ENCODE data around the gene RPL35A. TPM values are rescaled to one million over a fixed set of nuclear protein-coding genes. Genes with fewer than 3 reads are reported as not detected.
"Not testable (repeated sequence)": the region's sequence is repeated elsewhere in the genome, so short reads cannot be mapped to it uniquely, and the experiment has no call there.

The RPL35A gene
- 2,427 and 2,822 TPM in 2 replicates for total RNA-seq (2014; rRNA removed; shearing (Covaris generic); ENCODE audit: low replicate concordance)

DNA sequence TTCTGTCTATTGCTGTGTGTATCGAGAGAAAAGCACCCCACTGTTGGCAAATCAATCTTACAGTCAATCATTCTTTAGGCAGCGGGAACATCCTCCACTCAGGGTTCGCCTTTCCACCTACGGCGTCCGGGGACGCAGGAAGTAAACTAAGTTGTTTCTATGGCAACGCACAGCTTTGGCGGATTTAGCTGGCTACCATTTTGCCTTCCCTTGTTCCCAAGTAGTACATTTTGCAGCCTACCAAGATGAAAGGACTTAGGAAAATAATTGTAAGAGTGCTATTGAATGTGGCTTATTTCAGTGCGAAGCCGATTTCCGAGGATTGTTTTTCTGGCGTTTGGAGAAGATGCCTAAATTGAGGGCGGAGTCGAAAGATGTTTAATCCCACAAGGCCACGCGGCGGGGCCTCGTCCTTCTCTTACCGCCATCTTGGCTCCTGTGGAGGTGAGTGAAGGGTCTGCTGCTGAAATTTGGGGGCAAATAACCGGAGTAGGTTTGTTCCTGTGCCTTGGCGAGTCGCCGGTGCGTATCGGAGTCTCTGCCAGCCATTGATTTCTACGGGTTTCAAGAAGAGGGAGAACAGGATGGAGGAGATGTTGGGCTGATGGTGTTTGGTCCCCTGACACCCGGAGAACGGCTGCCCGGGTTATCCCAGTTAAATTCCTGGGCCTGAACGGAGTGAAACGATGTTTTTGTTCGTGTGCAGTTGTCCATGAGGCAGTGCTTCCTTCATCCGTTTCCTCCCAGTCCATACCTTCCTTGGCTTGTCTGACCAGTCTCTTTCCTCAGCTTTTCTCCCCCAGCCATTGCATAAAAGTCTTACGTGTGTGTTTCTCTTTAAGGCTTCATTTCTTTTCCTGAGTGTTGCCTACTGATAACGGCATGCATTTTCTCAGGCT, at the start of gene RPL35A:
RPL35A (plus strand) TSS at position 413 of the 899 bp plus-strand sequence. CDS start 778 bp downstream, outside the sequence.
- H3K27me3 ChIP-seq: no peaks in the 10 kb centered on the region
- peak within 1 kb of the TSS; percentile 100 for H3K4me3 ChIP-seq
- peaks cover 49% of the 10 kb centered on the region for H3K36me3 ChIP-seq
- H3K9me3 ChIP-seq: peaks cover 2% of the 10 kb centered on the region; the same call in 1 of the 2 replicates
- peak; percentile 90 for DNase-seq

DNA sequence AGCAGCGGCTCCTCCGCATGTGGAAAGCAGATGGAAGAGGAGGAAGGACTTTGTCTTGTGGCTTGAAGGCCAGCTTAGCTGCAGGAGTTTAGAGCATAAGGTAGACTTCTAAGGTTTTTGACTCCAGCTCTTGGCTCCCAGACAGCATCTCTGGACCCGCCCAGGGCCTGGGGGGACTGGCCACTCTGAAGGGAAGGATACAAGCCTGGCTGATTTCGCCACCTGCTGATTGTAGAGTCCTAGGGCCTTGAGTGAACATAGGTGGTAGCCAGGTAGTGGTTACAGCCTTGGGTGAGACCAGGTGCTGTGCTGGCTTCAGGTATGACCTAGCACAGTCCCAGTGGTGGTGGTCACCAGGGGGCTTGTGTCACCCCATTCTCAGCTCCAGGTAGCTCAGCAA, 48.4 kb upstream of the RPL35A start:
- 0 out of 2 replicates have a peak, but pooled peaks cover 2% of the 10 kb centered on the region for H3K27me3 ChIP-seq
- H3K4me3 ChIP-seq: no peak overlapping the region
- H3K36me3 ChIP-seq: no peaks in the 10 kb centered on the region
- peaks cover 6% of the 10 kb centered on the region for H3K9me3 ChIP-seq
- no peak for DNase-seq

DNA sequence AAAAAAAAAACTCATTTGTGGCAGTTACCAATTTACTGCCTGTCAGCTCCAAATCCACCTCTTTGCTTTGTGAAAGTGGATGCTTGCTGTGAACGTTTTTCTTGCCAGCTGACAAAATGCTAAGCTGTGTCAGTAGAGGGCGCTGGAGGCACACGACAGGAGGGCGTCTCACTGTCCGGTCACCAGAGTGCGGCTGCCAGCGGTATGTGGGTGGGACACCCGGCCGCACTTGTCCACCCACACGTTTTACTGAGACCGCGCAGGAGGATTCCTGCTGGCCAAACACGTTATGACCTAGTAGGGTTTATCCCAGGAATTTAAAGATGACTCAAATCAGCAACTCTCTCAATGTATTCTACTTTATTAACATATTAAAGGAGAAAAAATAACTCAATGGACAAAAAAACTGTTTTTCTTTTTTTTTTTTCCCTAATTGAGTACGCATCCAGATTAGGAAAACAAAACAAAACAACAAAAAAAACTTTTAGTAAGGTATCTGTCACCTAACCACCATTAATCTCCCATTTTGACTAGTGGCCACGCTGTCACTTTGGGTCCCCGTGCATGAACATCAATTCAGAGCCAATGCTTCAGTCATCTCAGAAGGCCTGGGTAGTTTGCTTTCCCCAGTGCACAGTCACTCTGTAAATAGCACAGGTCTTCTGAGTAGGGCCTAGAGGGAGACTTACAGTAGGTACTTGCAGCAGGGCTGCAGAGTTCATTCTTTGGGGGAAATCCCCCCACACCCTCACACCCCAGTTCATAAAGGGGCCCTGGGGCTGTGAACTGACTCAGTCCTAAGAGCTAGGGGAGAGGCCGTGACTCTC, 43.8 kb upstream of the RPL35A start:
- Histone ChIP-seq H3K9me3 (peaks cover 6% of the 10 kb centered on the region), H3K36me3 (no peaks in the 10 kb centered on the region), H3K27me3 (no peaks in the 10 kb centered on the region), H3K4me3 (no peak overlapping the region)
- peak; percentile 99 for DNase-seq

DNA sequence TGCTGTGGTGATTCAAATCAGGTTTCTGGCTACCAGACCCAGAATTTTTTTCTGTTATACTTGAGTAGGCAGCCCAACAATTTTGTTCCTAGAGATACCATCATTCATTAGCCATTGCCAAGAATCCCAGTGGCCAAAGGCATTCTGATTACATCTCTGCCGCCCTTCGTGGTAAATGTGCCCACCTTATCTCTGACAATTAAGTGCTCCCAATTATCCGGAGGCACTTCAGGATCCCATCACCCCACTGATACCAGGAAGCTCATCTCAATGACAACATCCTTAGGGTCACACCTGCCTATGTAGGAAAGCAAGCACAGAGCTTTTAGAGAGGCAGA, 43.2 kb upstream of the RPL35A start:
- Histone ChIP-seq H3K27me3 (no peaks in the 10 kb centered on the region), H3K36me3 (no peaks in the 10 kb centered on the region), H3K9me3 (peaks cover 6% of the 10 kb centered on the region), H3K4me3 (no peak overlapping the region)
- no peak for DNase-seq

DNA sequence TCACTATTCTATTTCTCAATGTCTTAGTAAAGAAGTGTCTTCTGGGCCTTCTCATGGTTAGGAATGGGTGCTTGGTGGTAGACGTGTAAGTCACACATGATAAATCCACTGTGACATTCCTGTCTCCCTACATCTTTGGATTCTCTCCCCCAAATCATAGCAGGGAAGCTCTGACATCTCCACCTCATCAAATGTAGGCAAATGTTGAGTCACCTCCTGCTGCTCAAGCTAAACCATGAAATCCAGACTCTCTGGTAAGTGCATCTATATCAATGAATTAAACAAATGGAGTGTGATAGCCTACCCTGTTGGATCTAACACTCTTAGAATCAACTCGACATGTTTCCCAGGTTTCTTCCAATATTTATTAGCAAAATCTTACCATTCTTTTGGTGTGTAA, 42.8 kb upstream of the RPL35A start:
- peaks cover 6% of the 10 kb centered on the region for H3K9me3 ChIP-seq
- no peak overlapping the region for H3K4me3 ChIP-seq
- no peaks in the 10 kb centered on the region for H3K36me3 ChIP-seq
- no peak for DNase-seq
- H3K27me3 ChIP-seq: no peaks in the 10 kb centered on the region

DNA sequence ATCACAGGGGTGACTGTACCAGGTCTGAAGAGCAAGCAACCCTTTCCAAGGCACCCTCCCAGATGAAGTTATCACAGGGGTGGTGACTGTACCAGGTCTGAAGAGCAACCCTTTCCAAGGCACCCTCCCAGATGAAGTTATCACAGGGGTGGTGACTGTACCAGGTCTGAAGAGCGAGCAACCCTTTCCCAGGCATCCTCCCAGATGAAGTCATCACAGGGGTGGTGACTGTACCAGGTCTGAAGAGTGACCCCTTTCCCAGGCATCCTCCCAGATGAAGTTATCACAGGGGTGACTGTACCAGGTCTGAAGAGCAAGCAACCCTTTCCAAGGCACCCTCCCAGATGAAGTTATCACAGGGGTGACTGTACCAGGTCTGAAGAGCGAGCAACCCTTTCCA, 41.4 kb upstream of the RPL35A start:
- H3K27me3 ChIP-seq, H3K36me3 ChIP-seq, H3K9me3 ChIP-seq, DNase-seq, H3K4me3 ChIP-seq: not testable (repeated sequence)

DNA sequence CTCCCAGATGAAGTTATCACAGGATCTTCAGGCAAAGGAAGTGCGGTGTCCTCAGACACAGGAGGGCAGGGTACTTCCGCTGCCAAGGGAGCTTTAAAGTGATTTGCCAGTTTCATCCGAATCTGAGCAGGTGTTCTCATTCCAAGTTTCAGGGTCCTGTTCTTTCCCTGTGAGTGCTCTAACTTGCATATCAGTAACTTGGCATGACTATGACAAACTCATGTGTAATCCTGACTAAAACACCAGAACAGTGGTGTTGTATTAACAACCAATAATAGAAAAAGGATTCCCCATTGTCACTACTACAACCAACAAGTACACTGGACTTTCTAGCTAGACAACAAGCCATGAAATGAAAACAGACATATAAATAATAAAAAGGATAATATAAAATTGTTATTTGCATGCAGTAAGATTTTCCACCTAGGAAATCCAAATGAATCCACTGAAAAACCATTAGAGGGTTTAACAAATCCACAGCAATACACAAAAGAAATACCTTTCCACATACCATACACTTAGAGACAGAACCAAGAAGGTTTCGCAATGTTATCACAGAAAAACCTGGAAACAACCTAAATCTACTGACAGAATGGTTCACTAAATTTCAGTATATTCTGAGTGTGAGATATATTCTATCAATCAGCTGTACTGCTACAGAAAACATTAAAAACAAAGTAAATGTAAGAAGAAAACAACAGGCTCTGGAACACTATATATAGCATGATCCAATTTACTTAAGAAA, 40.9 kb upstream of the RPL35A start:
- Histone ChIP-seq H3K4me3 (no peak overlapping the region), H3K36me3 (no peaks in the 10 kb centered on the region), H3K9me3 (no peaks in the 10 kb centered on the region), H3K27me3 (no peaks in the 10 kb centered on the region)
- no peak for DNase-seq

DNA sequence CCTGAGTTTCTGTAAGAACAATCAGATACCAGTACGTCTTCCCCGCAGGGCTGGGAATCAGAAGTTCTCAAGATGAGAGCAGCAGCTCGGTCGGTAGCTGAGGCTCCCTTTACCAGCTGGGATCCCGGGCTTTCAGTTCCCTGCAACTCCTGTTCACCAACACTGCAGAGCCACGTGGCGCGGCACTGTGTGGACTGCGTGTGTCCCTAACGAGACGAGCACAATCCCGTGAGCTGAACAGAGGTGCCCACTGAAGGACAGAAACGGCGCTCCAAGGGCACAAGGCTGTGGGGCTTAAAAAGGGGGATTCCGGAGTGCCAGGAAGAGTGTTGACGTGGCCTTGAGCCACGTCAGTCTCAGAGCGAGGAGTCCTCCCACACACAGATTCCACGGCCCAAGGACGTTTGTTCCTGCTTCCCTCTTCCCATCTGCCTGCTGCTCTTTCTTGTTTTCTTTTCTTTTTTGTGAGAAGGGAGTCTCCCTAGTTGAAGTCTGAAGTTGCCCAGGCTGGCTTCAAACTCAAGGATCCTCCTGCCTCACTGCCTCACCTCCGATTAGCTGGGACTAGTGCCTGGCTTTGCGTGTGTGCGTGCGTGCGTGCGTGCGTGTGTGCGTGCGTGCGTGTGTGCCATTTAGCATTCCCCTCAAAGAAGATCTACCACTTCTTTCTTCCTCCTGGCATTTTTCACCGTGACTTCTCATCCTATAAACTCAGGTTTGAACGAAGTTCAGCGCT, 37.1 kb upstream of the RPL35A start:
- DNase-seq: no peak
- Histone ChIP-seq H3K9me3 (no peaks in the 10 kb centered on the region), H3K4me3 (no peak overlapping the region), H3K36me3 (no peaks in the 10 kb centered on the region), H3K27me3 (no peaks in the 10 kb centered on the region)

DNA sequence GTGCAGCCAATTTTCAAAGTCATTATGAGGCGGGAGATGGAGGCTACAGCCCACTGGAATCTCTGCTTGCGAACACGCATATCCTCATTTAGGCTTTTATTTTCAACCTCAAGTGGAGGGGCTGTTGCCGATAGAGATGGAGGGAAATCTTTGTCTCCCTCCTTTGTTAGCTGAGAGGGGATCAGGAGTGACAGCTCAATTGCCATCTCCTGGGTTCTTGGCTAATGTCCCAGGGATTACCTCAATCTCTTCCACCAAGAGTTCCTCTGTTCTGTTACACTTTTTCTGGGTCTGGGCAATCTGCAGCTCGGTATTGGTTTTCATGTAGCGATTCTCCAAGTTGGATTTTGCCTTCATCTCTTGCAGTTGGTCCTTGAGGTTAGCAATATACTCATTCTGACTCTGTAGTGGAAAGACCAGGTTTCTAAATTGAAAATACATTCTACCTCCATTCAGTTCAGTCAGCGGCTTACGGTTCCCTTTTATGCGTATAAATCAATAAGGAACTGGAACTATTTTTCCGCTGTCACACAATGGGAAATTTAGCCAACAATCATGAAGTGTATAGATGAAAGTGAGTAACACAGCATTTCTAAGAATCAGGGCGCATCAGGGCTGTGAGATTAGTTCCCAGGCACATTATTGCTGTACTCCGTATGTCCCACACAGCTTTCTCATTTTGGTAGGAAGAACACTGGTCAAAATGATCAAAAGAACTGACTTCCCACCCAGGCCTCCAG, 36.2 kb upstream of the RPL35A start:
- Histone ChIP-seq H3K4me3 (no peak overlapping the region), H3K9me3 (no peaks in the 10 kb centered on the region), H3K27me3 (no peaks in the 10 kb centered on the region), H3K36me3 (no peaks in the 10 kb centered on the region)
- no peak for DNase-seq

DNA sequence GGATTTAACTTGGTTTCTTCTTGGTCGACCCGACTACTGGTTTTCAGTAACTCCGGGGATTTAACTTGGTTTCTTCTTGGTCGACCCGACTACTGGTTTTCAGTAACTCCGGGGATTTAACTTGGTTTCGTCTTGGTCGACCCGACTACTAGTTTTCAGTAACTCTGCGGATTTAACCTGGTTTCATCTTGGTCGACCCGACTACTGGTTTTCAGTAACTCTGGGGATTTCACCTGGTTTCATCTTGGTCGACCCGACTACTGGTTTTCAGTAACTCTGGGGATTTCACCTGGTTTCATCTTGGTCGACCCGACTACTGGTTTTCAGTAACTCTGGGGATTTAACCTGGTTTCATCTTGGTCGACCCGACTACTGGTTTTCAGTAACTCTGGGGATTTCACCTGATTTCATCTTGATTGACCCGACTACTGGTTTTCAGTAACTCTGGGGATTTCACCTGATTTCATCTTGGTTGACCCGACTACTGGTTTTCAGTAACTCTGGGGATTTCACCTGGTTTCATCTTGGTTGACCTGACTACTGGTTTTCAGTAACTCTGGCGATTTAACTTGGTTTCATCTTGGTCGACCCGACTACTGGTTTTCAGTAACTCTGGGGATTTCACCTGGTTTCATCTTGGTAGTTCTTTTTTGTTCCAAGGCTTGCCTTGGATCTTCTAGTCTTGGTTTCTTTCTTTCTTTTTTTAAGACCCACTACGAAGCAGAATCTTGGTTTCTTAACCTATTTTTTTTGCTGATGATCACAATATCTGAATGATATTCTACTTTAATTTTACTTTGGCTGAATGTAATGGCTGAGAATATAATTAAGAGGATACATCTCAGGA, 28.3 kb upstream of the RPL35A start:
- not testable (repeated sequence) for DNase-seq, H3K27me3 ChIP-seq, H3K9me3 ChIP-seq, H3K4me3 ChIP-seq, H3K36me3 ChIP-seq

DNA sequence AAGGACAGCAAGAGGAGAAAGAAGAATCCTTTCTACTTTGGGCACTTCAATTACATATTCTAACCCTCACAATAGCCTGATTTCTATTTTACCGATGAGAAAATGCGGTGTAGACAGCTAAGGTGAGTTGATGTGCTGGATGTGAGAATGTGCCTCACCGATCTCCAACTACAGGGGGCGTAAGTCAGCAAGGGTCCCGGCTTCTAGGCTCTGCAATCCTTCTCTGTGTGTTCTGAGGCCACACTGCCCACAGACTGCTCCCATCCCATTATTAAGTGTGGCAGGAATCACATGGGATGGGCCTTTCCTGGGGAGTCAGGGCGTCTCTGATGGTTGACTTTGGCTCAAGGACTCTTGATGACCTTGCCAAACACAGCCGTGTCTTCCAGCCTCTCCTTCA, 23.6 kb upstream of the RPL35A start:
- H3K9me3 ChIP-seq: no peaks in the 10 kb centered on the region
- H3K27me3 ChIP-seq: no peaks in the 10 kb centered on the region
- no peak overlapping the region for H3K4me3 ChIP-seq
- no peak for DNase-seq
- no peaks in the 10 kb centered on the region for H3K36me3 ChIP-seq

DNA sequence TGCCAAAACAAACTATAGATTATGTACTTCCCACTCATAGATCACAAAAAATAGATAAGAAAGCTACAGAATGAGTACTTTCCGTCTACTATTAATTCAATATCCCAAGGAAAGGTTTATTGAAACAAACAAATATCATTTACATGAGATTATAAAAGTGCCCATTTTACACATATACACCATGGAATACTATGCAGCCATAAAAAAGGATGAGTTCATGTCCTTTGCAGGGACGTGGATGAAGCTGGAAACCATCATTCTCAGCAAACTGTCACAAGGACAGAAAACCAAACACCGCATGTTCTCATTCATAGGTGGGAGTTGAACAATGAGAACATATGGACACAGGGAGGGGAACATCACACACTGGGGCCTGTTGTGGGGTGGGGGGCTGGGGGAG, 22.4 kb upstream of the RPL35A start:
- H3K36me3 ChIP-seq, H3K4me3 ChIP-seq, H3K9me3 ChIP-seq, DNase-seq, H3K27me3 ChIP-seq: not testable (repeated sequence)

DNA sequence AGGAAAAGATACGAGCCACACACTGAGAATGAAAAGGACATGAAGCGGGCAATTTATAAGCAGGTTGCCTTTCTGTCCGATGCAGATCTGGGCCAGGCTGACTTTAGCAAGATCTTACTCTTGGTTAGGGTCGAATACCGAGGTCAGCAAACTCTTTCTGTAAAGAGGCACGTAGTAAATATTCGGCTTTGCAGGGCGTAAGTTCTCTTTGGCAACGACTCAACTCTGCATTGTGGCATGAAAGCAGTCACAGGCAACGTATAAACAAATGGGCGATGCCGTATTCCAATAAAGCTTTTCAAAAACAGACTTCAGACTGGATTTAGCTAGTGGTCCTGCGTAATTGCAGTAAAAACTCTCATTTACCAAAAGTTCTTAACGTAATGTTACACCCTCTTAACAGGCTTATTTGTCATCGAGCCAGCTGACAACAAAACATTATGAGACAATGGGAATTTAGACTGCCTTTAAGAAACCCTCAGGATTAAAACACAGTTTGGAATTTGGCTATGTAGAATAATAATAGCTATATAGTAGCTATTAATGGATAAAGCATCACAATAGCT, 13.1 kb upstream of the RPL35A start:
- no peak overlapping the region for H3K4me3 ChIP-seq
- DNase-seq: no peak
- no peaks in the 10 kb centered on the region for H3K36me3 ChIP-seq
- H3K27me3 ChIP-seq: no peaks in the 10 kb centered on the region
- no peaks in the 10 kb centered on the region for H3K9me3 ChIP-seq

DNA sequence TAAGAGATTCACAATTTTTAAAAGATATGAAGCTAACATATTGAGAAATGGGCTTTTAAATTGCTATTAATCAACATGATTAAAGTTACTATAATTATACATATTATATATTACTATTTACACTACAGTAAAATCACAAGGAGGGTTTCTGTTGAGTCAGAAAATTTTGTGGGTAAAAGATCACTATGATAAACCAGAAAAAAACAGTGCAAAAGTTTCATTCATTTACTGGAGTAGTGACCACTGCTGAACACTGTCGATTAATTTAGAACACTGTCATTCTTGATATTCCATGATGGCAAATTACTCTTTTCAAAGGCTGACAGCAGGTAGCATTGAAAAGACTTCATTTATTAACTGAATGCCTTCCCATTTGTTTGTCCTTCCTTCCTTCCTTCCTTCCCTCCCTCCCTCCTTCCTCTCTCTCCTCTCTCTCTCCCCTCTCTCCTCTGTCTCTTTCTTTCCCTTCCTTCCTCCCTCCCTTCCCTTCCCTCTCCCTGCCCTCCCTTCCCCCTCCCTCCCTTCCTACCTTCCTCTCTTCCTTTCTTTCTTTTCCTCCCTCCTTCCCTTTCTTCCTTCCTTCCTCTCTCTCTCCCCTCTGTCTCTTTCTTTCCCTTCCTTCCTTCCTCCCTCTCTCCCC, 9.1 kb upstream of the RPL35A start:
- no peak for DNase-seq
- H3K36me3 ChIP-seq: no peaks in the 10 kb centered on the region
- no peaks in the 10 kb centered on the region for H3K27me3 ChIP-seq
- no peak overlapping the region for H3K4me3 ChIP-seq
- H3K9me3 ChIP-seq: no peaks in the 10 kb centered on the region

All from MG63 (cell line).